GM12892 (cell line): ENCODE data around the gene SERF1A. TPM values are rescaled to one million over a fixed set of nuclear protein-coding genes. Genes with fewer than 3 reads are reported as not detected.
A peak's percentile ranks its signal among the peaks of the same experiment; 100 is the strongest.
"Not testable (repeated sequence)": the region's sequence is repeated elsewhere in the genome, so short reads cannot be mapped to it uniquely, and the experiment has no call there.

Experiments used
- DNase-seq: peaks from one replicate; pipeline ENCODE4 v3.0.0; 2011; ENCODE audit not compliant: insufficient read length
- FAIRE-seq: peaks from 2 replicates; lab custom pipeline; 2011; peaks lifted over from hg19 to GRCh38; lab: Jason Lieb, UNC
- polyA plus RNA-seq: library from polyadenylated mRNA; unstranded; fragments of >200 nt; gene quantifications from one replicate; pipeline ENCODE4 v1.2.1, GENCODE V29; 2012; ENCODE audit warnings: missing spikeins, inconsistent platforms; ENCODE audit not compliant: missing spikeins

Gene SERF1A
- 26.4 TPM for polyA plus RNA-seq

GRCh38 chr5:70900533-70901271, at the start of gene SERF1A:
Gene SERF1A, plus strand, starts transcription at chr5:70900669. Its CDS starts 201 bp downstream, at chr5:70900870.
- not testable (repeated sequence) for DNase-seq
- FAIRE-seq, result peak; percentile 99

GRCh38 chr5:70866778-70867177, 33.7 kb upstream of the SERF1A start:
- DNase-seq, FAIRE-seq: not testable (repeated sequence)

GRCh38 chr5:70870626-70871025, 29.8 kb upstream of the SERF1A start:
- DNase-seq, FAIRE-seq: not testable (repeated sequence)

- FAIRE-seq, DNase-seq: not testable (repeated sequence)
Measured at GRCh38 chr5:70896076-70896475, 4.4 kb upstream of the SERF1A start.

- FAIRE-seq, DNase-seq: not testable (repeated sequence)
Measured at GRCh38 chr5:70901272-70901571, 753 bp downstream of the SERF1A start.

- DNase-seq, FAIRE-seq: not testable (repeated sequence)
Measured at GRCh38 chr5:70906624-70907023, 6.2 kb downstream of the SERF1A start.

- not testable (repeated sequence) for DNase-seq, FAIRE-seq
Measured at GRCh38 chr5:70916829-70917228, 16.4 kb downstream of the SERF1A start.

- not testable (repeated sequence) for FAIRE-seq, DNase-seq
Measured at GRCh38 chr5:70925211-70925562, 24.7 kb downstream of the SERF1A start.

GRCh38 chr5:70931709-70932368, 31.4 kb downstream of the SERF1A start:
- FAIRE-seq, result peak; percentile 24
- not testable (repeated sequence) for DNase-seq

- not testable (repeated sequence) for DNase-seq, FAIRE-seq
Measured at GRCh38 chr5:70932560-70932959, 32.1 kb downstream of the SERF1A start.

- FAIRE-seq, DNase-seq: not testable (repeated sequence)
Measured at GRCh38 chr5:70953068-70953467, 52.6 kb downstream of the SERF1A start.
